MM.1S (cell line): ENCODE measurements around the gene CYP26C1.

ENCODE experiments used
- DNase-seq: peaks from one replicate; pipeline ENCODE4 v3.0.0-alpha.2; 2015
- H2AFZ ChIP-seq: fragments of 300-600 bp; sonication (generic); 2 replicates; pipeline ENCODE4 v1.6.0; 2016; ENCODE audit warnings: antibody characterized with exemption, low read length
- H3F3A ChIP-seq: fragments of 300-600 bp; sonication (generic); 2 replicates; pipeline ENCODE4 v1.6.1; 2016; ENCODE audit warnings: mild to moderate bottlenecking, antibody characterized with exemption, low read length, moderate library complexity, mixed read lengths; ENCODE audit not compliant: insufficient read depth
- H3K27ac ChIP-seq: fragments of 300-600 bp; sonication (generic); 2 replicates; pipeline ENCODE4 v1.5.1; 2016; ENCODE audit warnings: mild to moderate bottlenecking, low read length
- H3K27me3 ChIP-seq: fragments of 300-600 bp; sonication (generic); replicated peaks from 2 replicates; pipeline ENCODE4 v1.6.0; 2016; ENCODE audit warnings: low read length; ENCODE audit not compliant: insufficient read depth
- H3K36me3 ChIP-seq: fragments of 300-600 bp; sonication (generic); replicated peaks from 2 replicates; pipeline ENCODE4 v1.6.1; 2016; ENCODE audit warnings: mild to moderate bottlenecking, low read length, mixed read lengths; ENCODE audit not compliant: insufficient read depth
- H3K4me1 ChIP-seq: fragments of 300-600 bp; sonication (generic); 2 replicates; pipeline ENCODE4 v1.6.1; 2016; ENCODE audit warnings: low read length, mixed read lengths
- H3K4me2 ChIP-seq: fragments of 300-600 bp; sonication (generic); 2 replicates; pipeline ENCODE4 v1.6.0; 2016; ENCODE audit warnings: low read depth, low read length
- H3K4me3 ChIP-seq: fragments of 300-600 bp; sonication (generic); 2 replicates; pipeline ENCODE4 v1.5.1; 2016; ENCODE audit warnings: low read length, mixed read lengths
- H3K79me2 ChIP-seq: fragments of 300-600 bp; sonication (generic); 2 replicates; pipeline ENCODE4 v1.6.1; 2016; ENCODE audit warnings: mixed run types, low read length, mixed read lengths
- H3K9ac ChIP-seq: fragments of 300-600 bp; sonication (generic); 2 replicates; pipeline ENCODE4 v1.6.1; 2016; ENCODE audit warnings: low read length, mixed read lengths
- H3K9me2 ChIP-seq: fragments of 300-600 bp; sonication (generic); replicated peaks from 2 replicates; pipeline ENCODE4 v1.6.1; 2016; ENCODE audit warnings: mild to moderate bottlenecking, low read length, mixed read lengths; ENCODE audit not compliant: insufficient read depth
- H3K9me3 ChIP-seq: fragments of 300-600 bp; sonication (generic); replicated peaks from 2 replicates; pipeline ENCODE4 v1.6.1; 2016; ENCODE audit warnings: mild to moderate bottlenecking, low read length, mixed read lengths; ENCODE audit not compliant: insufficient read depth
- H4K20me1 ChIP-seq: fragments of 300-600 bp; sonication (generic); 2 replicates; pipeline ENCODE4 v1.6.1; 2016; ENCODE audit warnings: mild to moderate bottlenecking, low read length, moderate library complexity, mixed read lengths; ENCODE audit not compliant: insufficient read depth
- EZH2 ChIP-seq: fragments of 300-600 bp; sonication (generic); optimal IDR thresholded peaks from 2 replicates; pipeline ENCODE3; 2017; ENCODE audit warnings: low read depth, mild to moderate bottlenecking, antibody characterized with exemption, low read length, mixed read lengths
- EZH2phosphoT487 ChIP-seq: fragments of 300-600 bp; sonication (generic); IDR thresholded peaks from 2 replicates; pipeline ENCODE4 v1.6.1; 2018; ENCODE audit warnings: antibody characterized with exemption, low read length
- TF ChIP-seq, protein P1 (sequence below): fragments of 300-600 bp; sonication (generic); IDR thresholded peaks from 2 replicates; pipeline ENCODE4 v1.5.1; 2016; ENCODE audit warnings: antibody characterized with exemption, low read length, mixed read lengths

CYP26C1 gene

DNA sequence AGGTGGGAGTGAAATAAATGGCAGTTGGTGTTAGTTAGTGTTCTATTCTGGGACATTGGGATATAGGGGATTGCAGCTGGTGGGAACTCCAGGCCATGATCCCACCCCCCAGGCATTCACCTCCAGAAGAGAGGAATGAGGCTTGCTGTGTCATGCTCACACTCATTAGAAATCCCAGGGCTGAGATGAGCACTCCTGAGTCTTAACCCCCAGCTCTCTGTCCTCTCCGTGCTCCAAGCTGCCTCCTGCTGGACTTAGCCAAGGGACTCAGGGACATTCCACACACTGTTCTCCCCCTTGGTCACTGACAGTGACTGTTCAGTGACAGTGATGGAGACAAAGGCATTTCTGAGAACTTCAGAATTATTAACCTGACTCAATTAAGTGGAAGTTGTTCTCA lies 34.6 kb downstream of the CYP26C1 start:
- TF ChIP-seq, protein P1, sequence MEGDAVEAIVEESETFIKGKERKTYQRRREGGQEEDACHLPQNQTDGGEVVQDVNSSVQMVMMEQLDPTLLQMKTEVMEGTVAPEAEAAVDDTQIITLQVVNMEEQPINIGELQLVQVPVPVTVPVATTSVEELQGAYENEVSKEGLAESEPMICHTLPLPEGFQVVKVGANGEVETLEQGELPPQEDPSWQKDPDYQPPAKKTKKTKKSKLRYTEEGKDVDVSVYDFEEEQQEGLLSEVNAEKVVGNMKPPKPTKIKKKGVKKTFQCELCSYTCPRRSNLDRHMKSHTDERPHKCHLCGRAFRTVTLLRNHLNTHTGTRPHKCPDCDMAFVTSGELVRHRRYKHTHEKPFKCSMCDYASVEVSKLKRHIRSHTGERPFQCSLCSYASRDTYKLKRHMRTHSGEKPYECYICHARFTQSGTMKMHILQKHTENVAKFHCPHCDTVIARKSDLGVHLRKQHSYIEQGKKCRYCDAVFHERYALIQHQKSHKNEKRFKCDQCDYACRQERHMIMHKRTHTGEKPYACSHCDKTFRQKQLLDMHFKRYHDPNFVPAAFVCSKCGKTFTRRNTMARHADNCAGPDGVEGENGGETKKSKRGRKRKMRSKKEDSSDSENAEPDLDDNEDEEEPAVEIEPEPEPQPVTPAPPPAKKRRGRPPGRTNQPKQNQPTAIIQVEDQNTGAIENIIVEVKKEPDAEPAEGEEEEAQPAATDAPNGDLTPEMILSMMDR = no peak
- TF ChIP-seq EZH2phosphoT487 = no peak
- TF ChIP-seq EZH2 = no peak
- H4K20me1 ChIP-seq = no peaks in the 10 kb centered on the region
- H2AFZ ChIP-seq = no peak overlapping the region
- H3K27ac ChIP-seq = no peak overlapping the region
- no peaks in the 10 kb centered on the region for H3K9me2 ChIP-seq
- no peak for DNase-seq
- H3K4me2 ChIP-seq = no peak overlapping the region
- H3K4me3 ChIP-seq = no peak overlapping the region
- H3F3A ChIP-seq = no peaks in the 10 kb centered on the region
- no peaks in the 10 kb centered on the region for H3K4me1 ChIP-seq
- no peaks in the 10 kb centered on the region for H3K9me3 ChIP-seq
- no peaks in the 10 kb centered on the region for H3K36me3 ChIP-seq
- no peaks in the 10 kb centered on the region for H3K79me2 ChIP-seq
- H3K27me3 ChIP-seq = no peaks in the 10 kb centered on the region
- H3K9ac ChIP-seq = no peak overlapping the region

DNA sequence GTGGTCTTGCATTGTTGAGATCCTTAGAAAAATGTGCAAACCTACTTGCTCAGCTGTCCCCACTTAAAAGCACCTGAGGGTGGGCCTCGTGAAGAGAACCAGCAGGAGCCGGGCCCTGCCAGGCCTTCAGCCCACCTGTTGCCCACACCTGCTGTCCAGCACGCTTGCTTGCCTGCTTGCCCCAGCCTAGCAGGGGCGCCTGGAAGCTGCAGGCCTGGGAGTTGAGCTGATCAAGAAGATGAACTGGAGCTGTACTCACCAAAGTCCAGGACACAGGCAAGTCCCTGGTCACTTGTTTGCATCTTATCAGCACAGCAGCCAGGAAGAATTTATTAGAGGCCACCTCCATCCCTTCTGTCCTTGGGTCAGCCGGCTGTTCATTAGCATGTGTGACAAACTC lies 36.3 kb downstream of the CYP26C1 start:
- no peak for DNase-seq
- no peaks in the 10 kb centered on the region for H3K36me3 ChIP-seq
- no peaks in the 10 kb centered on the region for H3K4me1 ChIP-seq
- H2AFZ ChIP-seq = no peak overlapping the region
- no peaks in the 10 kb centered on the region for H3K9me2 ChIP-seq
- no peak overlapping the region for H3K4me3 ChIP-seq
- H3K27ac ChIP-seq = no peak overlapping the region
- no peaks in the 10 kb centered on the region for H3K27me3 ChIP-seq
- no peaks in the 10 kb centered on the region for H4K20me1 ChIP-seq
- no peaks in the 10 kb centered on the region for H3K79me2 ChIP-seq
- no peaks in the 10 kb centered on the region for H3K9me3 ChIP-seq
- no peak overlapping the region for H3K4me2 ChIP-seq
- TF ChIP-seq EZH2 = no peak
- no peak for TF ChIP-seq EZH2phosphoT487
- TF ChIP-seq, protein P1 = no peak
- no peaks in the 10 kb centered on the region for H3F3A ChIP-seq
- H3K9ac ChIP-seq = no peak overlapping the region

DNA sequence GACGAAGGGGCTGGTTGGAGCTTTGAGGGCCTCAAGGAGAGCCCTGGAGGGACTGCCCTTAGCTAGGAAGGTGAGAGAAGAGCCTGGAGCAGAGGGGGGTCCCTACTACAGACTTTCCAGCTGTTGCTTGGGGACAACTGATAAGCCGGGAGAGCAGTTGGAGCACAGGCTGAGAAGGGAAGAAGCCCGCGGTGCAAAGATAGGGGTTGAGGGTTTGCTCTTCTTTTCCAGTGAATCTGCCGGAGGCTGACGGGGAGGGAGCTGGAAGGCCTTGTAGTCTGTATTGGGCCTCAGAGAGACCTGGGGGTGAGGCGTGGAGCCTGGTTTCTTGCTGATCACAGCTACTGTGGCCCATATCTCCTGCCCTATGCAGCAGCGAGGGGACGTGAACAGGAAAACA lies 36.8 kb downstream of the CYP26C1 start:
- Histone ChIP-seq H3F3A (no peaks in the 10 kb centered on the region), H2AFZ (no peak overlapping the region), H3K79me2 (no peaks in the 10 kb centered on the region), H3K36me3 (no peaks in the 10 kb centered on the region), H3K9me2 (no peaks in the 10 kb centered on the region), H3K4me1 (no peaks in the 10 kb centered on the region), H3K9ac (no peak overlapping the region), H4K20me1 (no peaks in the 10 kb centered on the region), H3K4me2 (no peak overlapping the region), H3K27me3 (no peaks in the 10 kb centered on the region), H3K4me3 (no peak overlapping the region), H3K9me3 (no peaks in the 10 kb centered on the region), H3K27ac (no peak overlapping the region)
- TF ChIP-seq EZH2 (no peak), EZH2phosphoT487 (no peak)
- TF ChIP-seq, protein P1 = no peak
- no peak for DNase-seq
